OCI-LY7 (cell line): ENCODE measurements around the gene KIAA0040.

Source experiments
- EZH2phosphoT487 ChIP-seq: fragments of 200-600 bp; sonication (generic); IDR thresholded peaks from 2 replicates; pipeline ENCODE4 v1.6.1; 2018; ENCODE audit warnings: low read depth, borderline replicate concordance, mild to moderate bottlenecking, mixed run types, antibody characterized with exemption, low read length, moderate library complexity, mixed read lengths
- TF ChIP-seq, protein P1 (sequence below): fragments of 200-600 bp; sonication (generic); conservative IDR thresholded peaks from 2 replicates; pipeline ENCODE4 v1.5.1; 2014; ENCODE audit warnings: mild to moderate bottlenecking, antibody characterized with exemption, low read length, moderate library complexity, mixed read lengths

DNA sequence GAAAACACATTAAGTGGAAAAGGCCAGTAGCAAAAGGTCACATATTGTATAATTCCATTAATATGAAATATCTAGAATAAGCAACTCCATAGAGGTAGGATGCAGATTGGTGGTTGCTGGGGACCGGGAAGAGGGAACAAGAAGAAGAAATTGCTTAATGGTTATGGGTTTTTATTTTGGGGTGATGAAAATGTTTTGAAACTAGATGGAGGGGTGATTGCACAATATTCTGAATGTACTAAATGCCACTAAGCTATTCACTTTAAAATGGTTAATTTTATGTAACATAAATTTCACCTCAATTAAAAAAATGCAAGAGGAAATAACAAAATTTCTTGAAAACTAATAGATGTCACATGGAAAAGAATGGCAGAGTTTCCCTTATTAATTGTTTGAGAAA, 6.7 kb downstream of the KIAA0040 start:
- TF ChIP-seq, protein P1, sequence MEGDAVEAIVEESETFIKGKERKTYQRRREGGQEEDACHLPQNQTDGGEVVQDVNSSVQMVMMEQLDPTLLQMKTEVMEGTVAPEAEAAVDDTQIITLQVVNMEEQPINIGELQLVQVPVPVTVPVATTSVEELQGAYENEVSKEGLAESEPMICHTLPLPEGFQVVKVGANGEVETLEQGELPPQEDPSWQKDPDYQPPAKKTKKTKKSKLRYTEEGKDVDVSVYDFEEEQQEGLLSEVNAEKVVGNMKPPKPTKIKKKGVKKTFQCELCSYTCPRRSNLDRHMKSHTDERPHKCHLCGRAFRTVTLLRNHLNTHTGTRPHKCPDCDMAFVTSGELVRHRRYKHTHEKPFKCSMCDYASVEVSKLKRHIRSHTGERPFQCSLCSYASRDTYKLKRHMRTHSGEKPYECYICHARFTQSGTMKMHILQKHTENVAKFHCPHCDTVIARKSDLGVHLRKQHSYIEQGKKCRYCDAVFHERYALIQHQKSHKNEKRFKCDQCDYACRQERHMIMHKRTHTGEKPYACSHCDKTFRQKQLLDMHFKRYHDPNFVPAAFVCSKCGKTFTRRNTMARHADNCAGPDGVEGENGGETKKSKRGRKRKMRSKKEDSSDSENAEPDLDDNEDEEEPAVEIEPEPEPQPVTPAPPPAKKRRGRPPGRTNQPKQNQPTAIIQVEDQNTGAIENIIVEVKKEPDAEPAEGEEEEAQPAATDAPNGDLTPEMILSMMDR = 0 out of 2 replicates have a peak, but pooled peaks have one; percentile 8
- no peak for TF ChIP-seq EZH2phosphoT487
